Activated effector memory CD4-positive, alpha-beta T cell treated with Interleukin-2 at 50 U/mL for 16 hours (primary cell): Measurements from ENCODE around the gene DENND5B.
"Not testable (repeated sequence)": the region's sequence is repeated elsewhere in the genome, so short reads cannot be mapped to it uniquely, and the experiment has no call there.

Experiments
- DNase-seq: peaks from one replicate; pipeline ENCODE4 v3.0.0-alpha.2; 2020

Gene DENND5B

DNA sequence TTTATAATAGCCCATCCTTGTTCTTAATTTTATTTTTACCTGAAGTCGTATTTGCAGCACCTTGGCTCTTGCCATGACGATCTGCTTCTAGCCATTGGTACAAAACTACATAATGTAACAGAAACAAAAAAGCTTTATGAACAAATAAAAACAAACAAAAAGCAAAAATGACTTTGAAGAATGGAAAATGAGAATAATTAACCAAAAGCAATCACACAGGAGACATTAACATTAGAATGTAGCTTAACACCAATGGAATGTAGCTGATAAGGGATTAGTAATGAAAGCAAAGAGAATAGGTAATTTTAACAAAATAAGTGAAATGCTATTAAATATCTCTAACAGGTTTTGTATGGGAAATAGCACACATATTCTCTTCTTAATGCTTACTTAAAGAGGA is 91.4 kb downstream of the DENND5B start:
- no peak for DNase-seq

DNA sequence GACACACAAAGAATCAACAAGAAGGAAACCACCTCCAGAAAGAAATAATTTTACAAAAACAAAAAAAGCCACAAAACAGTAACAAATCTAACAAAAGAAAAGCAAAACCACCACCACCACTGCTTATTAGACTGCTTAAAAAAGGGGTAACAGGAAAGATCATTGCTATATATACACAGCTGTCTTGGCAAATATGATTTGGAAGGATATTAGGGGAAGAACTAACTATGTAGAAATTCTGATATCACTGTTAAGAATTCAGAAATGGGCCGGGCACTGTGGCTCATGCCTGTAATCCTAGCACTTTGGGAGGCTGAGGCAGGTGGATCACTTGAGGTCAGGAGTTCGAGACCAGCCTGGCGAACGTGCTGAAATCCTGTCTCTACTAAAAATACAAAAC is 92.5 kb downstream of the DENND5B start:
- DNase-seq = no peak

DNA sequence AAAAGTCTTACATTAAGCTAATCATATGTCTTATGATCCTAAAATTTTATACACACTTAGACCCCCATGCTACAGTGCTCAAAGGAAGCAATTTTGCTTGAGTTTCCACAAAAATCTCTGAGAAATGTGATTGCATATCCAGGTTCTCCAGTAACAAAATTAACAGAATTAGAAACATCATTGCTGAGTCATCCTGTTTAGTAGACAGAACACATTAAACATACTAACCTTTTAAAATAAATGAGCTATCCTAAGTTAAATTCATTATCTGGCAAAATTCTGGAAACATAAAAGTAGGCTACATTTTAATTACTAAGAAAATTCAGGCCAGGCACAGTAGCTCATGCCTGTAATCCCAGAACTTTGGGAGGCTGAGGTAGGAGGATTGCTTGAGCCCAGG is 94.7 kb downstream of the DENND5B start:
- no peak for DNase-seq

DNA sequence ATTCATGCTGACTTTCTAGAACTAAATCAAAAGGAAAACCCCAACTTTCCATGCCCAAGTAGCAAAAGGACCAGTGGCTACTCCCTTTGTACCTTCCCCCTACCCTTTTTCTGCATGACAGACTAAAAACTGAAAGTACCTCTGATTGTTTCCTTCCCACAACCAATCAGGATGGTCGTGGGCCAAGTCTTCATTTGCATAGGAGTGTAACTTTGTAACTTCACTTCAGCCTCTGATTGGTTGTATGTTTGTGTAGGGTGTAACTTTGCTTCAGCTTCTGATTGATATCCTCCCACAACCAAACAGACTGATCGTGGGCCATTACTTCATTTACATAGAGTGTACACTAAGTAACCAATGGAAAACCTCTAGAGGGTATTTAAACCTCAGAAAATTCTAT is 96.5 kb downstream of the DENND5B start:
- no peak for DNase-seq

GRCh38 chr12:31492599-31493196 is 98.2 kb downstream of the DENND5B start:
- DNase-seq = no peak

DNA sequence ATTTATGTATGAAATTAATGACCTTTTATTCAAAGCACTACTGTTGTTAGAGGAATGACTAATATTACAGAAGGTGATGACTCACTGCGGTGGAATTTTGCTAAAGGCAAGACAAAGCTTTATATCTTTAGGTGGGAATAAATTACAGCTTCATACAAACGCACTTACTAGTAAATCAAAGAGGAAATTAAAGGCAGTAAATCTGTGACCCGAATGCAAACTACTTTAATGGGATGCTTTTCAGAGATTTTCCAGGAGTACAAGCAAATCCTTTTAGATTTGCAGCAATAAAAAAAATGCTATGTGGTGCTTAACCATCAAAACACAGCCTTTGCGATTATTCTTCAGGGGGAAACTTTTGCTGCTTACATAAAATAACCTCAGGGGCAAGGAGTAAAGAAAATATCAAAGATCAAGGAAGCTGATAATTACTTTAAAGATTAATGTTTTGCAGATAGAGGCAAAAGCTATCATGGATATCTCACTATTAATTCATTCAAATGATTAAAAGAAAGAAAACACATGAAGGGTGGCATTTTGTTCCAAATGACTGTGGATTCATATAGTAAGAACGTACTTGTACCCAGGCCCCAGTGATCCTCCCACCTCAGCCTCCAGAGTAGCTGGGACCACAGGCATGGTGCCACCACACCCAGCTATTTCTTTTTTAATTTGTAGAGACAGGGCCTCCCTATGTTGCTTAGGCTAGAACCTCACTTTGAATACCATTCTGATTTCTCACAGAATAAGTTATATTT is 98.9 kb downstream of the DENND5B start:
- DNase-seq = no peak

DNA sequence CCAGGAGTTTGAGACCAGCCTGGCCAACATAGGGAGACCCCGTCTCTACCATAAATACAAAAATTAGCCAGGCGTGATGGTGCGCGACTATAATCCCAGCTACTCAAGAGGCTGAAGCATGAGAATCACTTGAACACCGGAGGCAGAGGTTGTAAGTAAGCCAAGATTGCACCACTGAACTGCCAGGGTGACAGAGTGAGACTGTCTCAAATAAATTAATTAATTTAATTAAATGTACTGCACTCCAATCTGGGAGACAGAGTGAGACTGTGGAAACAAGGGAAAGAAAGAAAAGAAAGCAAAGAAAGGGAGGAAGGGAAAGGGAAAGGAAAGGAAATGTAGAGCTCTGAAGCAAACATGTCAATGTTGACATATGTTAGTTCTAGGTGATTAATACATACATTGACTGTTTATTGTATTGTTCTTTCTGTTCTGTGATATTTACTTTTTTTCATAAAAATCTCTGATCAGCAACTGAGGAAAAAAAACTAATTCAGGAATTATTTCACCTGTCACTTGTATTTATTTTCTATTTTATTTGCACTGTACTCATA is 99.6 kb downstream of the DENND5B start:
- no peak for DNase-seq

DNA sequence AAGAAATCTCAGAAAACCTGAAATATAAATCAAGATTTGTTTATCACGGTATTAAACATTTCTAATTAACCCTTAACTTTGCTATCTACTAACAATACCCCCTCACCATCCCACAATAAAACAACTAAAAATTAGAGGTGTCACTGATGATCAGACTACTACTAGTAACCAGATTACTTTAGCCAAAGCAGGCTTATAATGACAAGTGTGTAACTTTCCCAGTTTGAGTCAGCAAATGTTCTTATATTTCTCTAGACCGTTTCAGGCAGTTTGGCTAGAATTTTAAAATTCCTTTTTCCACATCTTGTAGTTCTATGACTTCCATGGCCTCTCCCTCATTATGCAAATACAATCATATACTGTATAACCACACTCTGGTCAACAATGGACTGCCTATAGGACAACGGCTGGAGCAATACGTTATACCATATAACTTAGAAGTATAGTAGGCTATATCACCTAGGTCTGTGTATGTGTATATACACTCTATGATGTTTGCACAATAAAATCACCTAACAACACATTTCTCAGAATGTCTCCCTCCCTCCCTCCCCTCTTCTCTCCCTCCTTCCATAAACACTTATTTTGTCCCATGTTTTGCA is 102.1 kb downstream of the DENND5B start:
- DNase-seq = no peak

DNA sequence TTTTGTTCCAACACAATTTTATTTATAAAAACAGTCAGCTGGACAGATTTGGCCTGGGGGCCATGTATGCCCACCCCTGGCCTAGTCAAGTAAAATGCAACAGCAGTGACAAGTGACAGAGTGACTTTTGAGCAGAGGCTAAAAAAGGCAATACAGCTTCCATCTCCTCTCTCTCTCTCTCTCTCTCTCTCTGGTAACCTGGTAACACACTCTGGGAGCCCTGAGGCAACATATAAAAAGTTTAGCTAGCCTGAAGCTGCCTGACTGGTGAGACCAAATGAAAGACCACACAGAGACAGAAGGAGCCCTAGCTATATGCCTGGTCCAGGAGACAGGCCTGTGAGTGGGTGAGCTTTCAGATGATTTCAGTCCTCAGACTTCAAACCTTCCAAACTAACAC is 105.4 kb downstream of the DENND5B start:
- DNase-seq = no peak

DNA sequence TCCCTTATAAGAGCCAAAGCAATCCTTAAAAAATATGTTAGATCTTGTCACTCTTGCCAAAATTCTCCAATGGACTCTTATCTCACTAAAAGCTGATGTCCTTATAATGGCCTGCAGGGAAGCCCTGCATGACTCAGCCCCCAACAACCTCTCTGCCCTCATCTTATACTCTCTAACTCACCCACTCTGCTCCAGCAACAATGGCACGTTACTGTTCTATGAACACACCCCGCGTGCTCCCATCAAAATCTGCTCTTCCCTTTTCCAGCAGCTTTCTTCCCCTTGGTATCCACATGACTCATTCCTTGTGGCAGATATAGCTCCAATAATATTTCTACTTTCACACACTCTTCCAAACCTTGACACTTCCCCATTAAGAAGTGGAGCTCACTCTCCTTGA is 108.1 kb downstream of the DENND5B start:
- no peak for DNase-seq

DNA sequence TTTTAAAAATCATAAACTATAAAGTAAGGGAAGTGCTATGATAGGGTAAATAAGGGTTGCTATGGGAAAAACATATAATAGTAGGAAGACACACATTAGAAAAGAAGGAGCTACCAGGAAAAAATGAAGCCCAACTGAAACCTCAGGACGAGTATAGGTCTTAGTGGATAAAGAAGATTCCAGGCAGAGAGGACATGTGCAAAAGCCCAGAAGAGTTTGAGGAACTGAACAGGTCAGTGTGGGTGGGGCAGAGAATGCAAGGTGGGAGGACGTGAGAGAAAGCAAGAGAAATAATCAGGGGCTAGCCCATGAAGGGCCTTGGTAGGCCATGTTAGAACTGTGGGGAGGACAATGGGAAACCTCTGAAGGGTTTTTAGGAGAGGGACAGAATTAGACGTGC is 109.5 kb downstream of the DENND5B start:
- DNase-seq = no peak

GRCh38 chr12:31479516-31480210 is 111.3 kb downstream of the DENND5B start:
- DNase-seq = no peak

DNA sequence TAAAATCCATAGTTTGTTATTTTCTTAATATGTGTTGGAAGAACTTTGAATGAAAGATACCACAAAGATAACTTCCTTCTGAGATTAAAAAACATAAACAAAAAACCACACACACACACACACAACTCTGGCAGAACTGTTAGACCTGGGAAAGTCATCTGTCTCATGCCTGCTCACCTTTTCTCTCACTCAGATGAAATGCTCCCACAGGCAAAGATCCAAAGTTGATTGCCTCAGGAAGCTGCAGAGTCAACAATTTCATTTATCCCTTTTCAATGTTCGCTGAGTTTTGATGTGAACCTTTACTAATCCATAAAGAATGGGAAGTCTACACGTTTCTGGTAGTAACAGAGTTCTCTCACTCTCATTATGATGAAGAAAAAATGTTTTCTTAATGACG is 112.0 kb downstream of the DENND5B start:
- no peak for DNase-seq

- no peak for DNase-seq
These were observed 112.5 kb downstream of the DENND5B start for GRCh38 chr12:31478425-31478824.

DNA sequence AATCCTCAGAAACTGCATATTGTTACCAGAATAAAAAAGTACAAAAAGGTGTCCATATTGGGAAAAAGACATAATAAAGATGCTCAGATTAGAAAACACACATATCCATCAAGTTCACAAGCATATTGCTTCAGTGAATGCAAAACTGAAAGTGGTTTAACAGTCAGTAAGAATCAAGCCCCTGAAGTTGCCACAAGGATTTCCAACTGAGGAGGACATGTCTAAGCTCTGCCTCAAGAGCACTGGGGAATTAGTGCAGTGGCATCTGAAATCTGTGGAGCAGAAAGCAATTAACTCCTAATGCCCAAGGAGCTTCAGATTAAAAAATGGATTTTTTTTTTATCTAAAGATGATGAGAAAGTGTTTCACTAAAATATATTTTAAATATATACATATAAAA is 113.2 kb downstream of the DENND5B start:
- DNase-seq = no peak

GRCh38 chr12:31476437-31476836 is 114.5 kb downstream of the DENND5B start:
- no peak for DNase-seq

- not testable (repeated sequence) for DNase-seq
These were observed 115.3 kb downstream of the DENND5B start for GRCh38 chr12:31475610-31476009.

DNA sequence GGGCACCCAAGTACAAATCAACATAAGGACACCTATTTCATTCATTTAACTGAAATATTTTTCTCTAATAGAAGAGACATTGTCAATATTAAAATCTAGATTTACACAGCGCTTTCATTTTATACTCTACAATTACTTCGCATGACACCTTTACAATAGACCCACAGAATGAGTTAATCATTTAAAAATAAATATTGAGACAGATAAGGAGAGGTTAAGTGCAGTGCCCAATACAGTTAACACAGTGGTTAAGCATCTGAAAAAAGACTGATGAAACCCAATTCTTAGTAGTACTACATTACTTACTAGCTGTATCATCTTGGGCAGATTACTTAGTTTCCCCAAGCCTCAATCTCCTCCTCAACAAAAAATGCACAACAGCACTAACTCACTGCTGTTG is 116.2 kb downstream of the DENND5B start:
- DNase-seq = no peak

DNA sequence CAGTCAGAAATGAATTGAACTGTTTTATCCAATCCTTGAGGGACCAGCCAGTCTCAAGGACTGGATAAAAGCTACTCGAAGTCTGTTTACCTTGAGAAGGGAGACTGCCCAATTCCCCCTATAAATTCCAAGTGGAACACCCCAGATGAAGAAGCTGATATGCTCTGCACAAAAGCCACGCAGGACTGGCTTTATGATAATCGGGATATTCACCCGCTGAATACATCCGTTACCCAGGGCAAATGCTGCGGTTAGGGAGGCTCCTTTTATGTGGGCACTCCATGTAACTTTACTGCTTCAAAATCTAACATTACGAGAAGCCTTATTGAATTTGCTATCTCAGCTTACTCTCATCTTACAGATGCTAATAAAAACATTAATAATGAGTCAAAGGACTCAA is 119.1 kb downstream of the DENND5B start:
- no peak for DNase-seq

- DNase-seq = no peak
These were observed 119.9 kb downstream of the DENND5B start for GRCh38 chr12:31471051-31471450.

- no peak for DNase-seq
These were observed 120.5 kb downstream of the DENND5B start for GRCh38 chr12:31470459-31470858.

- no peak for DNase-seq
These were observed 124.2 kb downstream of the DENND5B start for GRCh38 chr12:31466768-31467167.

DNA sequence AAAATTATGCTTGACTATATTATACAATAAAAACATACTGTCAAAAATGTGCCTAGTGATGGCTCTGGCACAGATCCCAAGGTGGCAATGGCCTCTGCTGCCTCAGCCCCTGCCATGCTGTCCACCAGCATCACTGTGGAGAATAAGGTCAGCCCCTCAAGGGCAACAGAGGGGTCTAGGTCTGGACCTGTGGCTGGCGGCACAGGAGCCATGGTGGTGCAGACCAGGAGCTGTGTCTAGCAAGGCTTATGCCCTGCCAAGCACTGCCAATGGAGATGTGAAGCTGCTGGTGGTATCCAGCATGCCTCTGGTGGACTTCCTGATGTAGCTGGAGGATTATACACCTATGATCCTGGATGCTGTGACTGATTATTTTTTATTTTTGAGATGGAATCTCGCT is 125.9 kb downstream of the DENND5B start:
- DNase-seq = no peak

DNA sequence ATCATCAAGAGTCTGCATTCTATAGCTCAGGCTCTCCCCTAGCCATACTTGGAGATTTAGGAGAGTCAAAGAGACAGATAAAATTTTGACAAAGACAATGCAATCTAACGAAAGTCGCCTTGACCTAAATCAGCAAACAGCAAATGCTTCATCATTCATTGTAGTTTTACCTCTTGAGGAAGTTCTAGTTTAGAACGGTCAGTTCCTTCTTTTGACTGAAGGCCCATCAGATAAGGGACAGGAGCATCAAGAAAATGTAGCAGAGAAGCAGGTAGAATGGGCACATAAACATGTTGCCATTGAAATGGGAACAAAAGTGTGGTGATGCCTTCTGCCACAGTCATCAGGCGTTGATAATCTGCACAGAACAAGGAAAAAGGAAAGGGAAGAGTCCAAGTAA is 130.9 kb downstream of the DENND5B start:
- no peak for DNase-seq
